ENCODE results near the gene UBE2J2. TPM values are rescaled to one million over a fixed set of nuclear protein-coding genes. Genes with fewer than 3 reads are reported as not detected.

The UBE2J2 gene
- total and polyA plus RNA-seq, 4 donors: 21.0 to 30.4 (median 25.8) TPM

- H3K4me3 ChIP-seq (ENCODE audit: low read depth in 1 of 3, low read length in 3 of 3): no peak overlapping the region
- TF ChIP-seq NR2F2 (IDR thresholded peaks at IDR 0.05): peak; percentile 88
- no peak for TF ChIP-seq REST (IDR thresholded peaks at IDR 0.05)
- no peak for TF ChIP-seq GABPA (IDR thresholded peaks at IDR 0.05 in 1 of 2, conservative IDR thresholded peaks at IDR 0.05 in 1 of 2)
- TF ChIP-seq FOXA2 (IDR thresholded peaks at IDR 0.05): no peak
- TF ChIP-seq HNF4A (conservative IDR thresholded peaks at IDR 0.05): no peak
- TF ChIP-seq TAF1 (conservative IDR thresholded peaks at IDR 0.05): no peak
- no peak for TF ChIP-seq FOXA1 (IDR thresholded peaks at IDR 0.05)
- TF ChIP-seq SP1 (IDR thresholded peaks at IDR 0.05): peak; percentile 32
- no peak for TF ChIP-seq RAD21 (IDR thresholded peaks at IDR 0.05)
- no peak for TF ChIP-seq CTCF (IDR thresholded peaks at IDR 0.05; ENCODE audit: low read depth, low read length, missing input control)
- TF ChIP-seq MAX (IDR thresholded peaks at IDR 0.05): no peak
- no peak for TF ChIP-seq YY1 (IDR thresholded peaks at IDR 0.05)
- no peak for TF ChIP-seq ATF3 (IDR thresholded peaks at IDR 0.05)
- TF ChIP-seq JUND (IDR thresholded peaks at IDR 0.05): no peak
- TF ChIP-seq RXRA (IDR thresholded peaks at IDR 0.05): no peak
- no peak overlapping the region for H3K9ac ChIP-seq (ENCODE audit: low read depth in 1 of 2, low read length in 2 of 2)
- H3K27ac ChIP-seq (ENCODE audit: low read depth in 1 of 2, low read length in 2 of 2): no peak overlapping the region
- DNase-seq (ENCODE audit: low spot score): no peak
- H3K4me1 ChIP-seq (ENCODE audit: control insufficient read depth in 4 of 4, insufficient read depth in 4 of 4, low read length in 3 of 4): no peaks in the 10 kb centered on the region
- no peaks in the 10 kb centered on the region for H3K9me3 ChIP-seq (ENCODE audit: control insufficient read depth in 4 of 4, low read length in 3 of 4)
- no peaks in the 10 kb centered on the region for H3K27me3 ChIP-seq (ENCODE audit: control insufficient read depth in 4 of 4, insufficient read depth in 4 of 4, low read length in 3 of 4)
- 83% methylated on average over 16 of the region's 16 CpGs for WGBS
- H3K36me3 ChIP-seq (ENCODE audit: control insufficient read depth in 4 of 4, insufficient read depth in 3 of 4, low read depth in 1 of 4, low read length in 3 of 4): peaks cover 7 to 48% (median 29%) of the 10 kb centered on the region in 4 donors
These were observed 12.7 kb downstream of the UBE2J2 start for GRCh38 chr1:1260843-1261560.

GRCh38 chr1:1259951-1260600, 13.6 kb downstream of the UBE2J2 start:
- no peaks in the 10 kb centered on the region for H3K27me3 ChIP-seq (ENCODE audit: control insufficient read depth in 4 of 4, insufficient read depth in 4 of 4, low read length in 3 of 4)
- no peak overlapping the region for H3K9ac ChIP-seq (ENCODE audit: low read depth in 1 of 2, low read length in 2 of 2)
- no peak overlapping the region for H3K27ac ChIP-seq (ENCODE audit: low read depth in 1 of 2, low read length in 2 of 2)
- H3K36me3 ChIP-seq (ENCODE audit: control insufficient read depth in 4 of 4, insufficient read depth in 3 of 4, low read depth in 1 of 4, low read length in 3 of 4): peaks cover 9 to 54% (median 31%) of the 10 kb centered on the region in 4 donors
- no peaks in the 10 kb centered on the region for H3K4me1 ChIP-seq (ENCODE audit: control insufficient read depth in 4 of 4, insufficient read depth in 4 of 4, low read length in 3 of 4)
- H3K9me3 ChIP-seq (ENCODE audit: control insufficient read depth in 4 of 4, low read length in 3 of 4): no peaks in the 10 kb centered on the region
- TF ChIP-seq TAF1 (conservative IDR thresholded peaks at IDR 0.05) (no peak), FOXA1 (IDR thresholded peaks at IDR 0.05) (no peak), NR2F2 (IDR thresholded peaks at IDR 0.05) (no peak), ZBTB33 (IDR thresholded peaks at IDR 0.05) (no peak), ATF3 (IDR thresholded peaks at IDR 0.05) (no peak), FOXA2 (IDR thresholded peaks at IDR 0.05) (no peak), HNF4A (conservative IDR thresholded peaks at IDR 0.05) (no peak), HNF4G (IDR thresholded peaks at IDR 0.05) (no peak), RXRA (IDR thresholded peaks at IDR 0.05) (no peak)
- WGBS: 84% methylated on average over 26 of the region's 26 CpGs
- no peak overlapping the region for H3K4me3 ChIP-seq (ENCODE audit: low read depth in 1 of 3, low read length in 3 of 3)
- no peak for DNase-seq (ENCODE audit: low spot score)
